ENCODE results near the gene ADAP1.

DNA sequence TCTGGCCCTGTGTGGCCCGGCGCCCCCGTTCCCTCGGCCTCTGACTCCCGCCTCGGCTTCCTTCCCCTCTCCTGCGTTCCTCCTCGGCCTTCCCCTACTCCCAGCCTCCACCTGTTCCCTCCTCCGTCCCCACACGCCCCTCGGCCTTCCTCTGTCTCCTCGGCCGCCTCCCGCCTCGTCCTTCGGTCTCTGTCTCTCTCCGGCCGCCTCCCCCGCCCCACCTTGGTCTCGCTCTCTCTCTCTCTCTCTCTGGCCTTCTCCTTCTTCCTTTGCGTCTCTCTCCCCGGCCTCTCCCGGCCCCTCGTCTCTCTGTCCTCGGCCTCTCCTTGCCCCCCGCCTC, 77.5 kb downstream of the ADAP1 start:
- TF ChIP-seq, protein P1, sequence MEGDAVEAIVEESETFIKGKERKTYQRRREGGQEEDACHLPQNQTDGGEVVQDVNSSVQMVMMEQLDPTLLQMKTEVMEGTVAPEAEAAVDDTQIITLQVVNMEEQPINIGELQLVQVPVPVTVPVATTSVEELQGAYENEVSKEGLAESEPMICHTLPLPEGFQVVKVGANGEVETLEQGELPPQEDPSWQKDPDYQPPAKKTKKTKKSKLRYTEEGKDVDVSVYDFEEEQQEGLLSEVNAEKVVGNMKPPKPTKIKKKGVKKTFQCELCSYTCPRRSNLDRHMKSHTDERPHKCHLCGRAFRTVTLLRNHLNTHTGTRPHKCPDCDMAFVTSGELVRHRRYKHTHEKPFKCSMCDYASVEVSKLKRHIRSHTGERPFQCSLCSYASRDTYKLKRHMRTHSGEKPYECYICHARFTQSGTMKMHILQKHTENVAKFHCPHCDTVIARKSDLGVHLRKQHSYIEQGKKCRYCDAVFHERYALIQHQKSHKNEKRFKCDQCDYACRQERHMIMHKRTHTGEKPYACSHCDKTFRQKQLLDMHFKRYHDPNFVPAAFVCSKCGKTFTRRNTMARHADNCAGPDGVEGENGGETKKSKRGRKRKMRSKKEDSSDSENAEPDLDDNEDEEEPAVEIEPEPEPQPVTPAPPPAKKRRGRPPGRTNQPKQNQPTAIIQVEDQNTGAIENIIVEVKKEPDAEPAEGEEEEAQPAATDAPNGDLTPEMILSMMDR (conservative IDR thresholded peaks at IDR 0.05; ENCODE audit: low read depth, low read length): no peak
- no peak for TF ChIP-seq EZH2 (IDR thresholded peaks at IDR 0.05; ENCODE audit: borderline replicate concordance, low read depth, low read length, poor library complexity, severe bottlenecking)

Data from A673 (cell line).